Spinal cord (tissue), 10 donors: ENCODE results near the gene TMEM132E. TPM values are rescaled to one million over a fixed set of nuclear protein-coding genes. Genes with fewer than 3 reads are reported as not detected.

ENCODE experiments used
- DNase-seq, 6 donors: peaks; one replicate each; pipeline versions ENCODE4 v3.0.0 to v3.0.0-alpha.2; 2013 to 2015; ENCODE audit warnings: low spot score in 6 of 6, low read depth in 4 of 6
- H3K27ac ChIP-seq: one replicate; pipeline ENCODE4 v1.5.1; 2013; ENCODE audit warnings: low read depth, low read length, control low read depth
- H3K27me3 ChIP-seq: one replicate; pipeline ENCODE4 v1.6.1; 2013; ENCODE audit warnings: low read length; ENCODE audit not compliant: control insufficient read depth, insufficient read depth
- H3K36me3 ChIP-seq: one replicate; pipeline ENCODE4 v1.6.1; 2013; ENCODE audit warnings: low read length; ENCODE audit not compliant: control insufficient read depth, insufficient read depth
- H3K4me1 ChIP-seq: one replicate; pipeline ENCODE4 v1.6.1; 2013; ENCODE audit warnings: low read length; ENCODE audit not compliant: control insufficient read depth, insufficient read depth
- H3K4me3 ChIP-seq: one replicate; pipeline ENCODE4 v1.5.1; 2013; ENCODE audit warnings: low read depth, low read length, control low read depth
- H3K9me3 ChIP-seq: one replicate; pipeline ENCODE4 v1.6.1; 2013; ENCODE audit warnings: low read length; ENCODE audit not compliant: control insufficient read depth, insufficient read depth
- WGBS: methylation state at CpG from one replicate; pipeline ENCODE4 v1.1.5; 2013; ENCODE audit warnings: missing lambda C conversion rate; ENCODE audit not compliant: insufficient coverage; 5-methylcytosine and 5-hydroxymethylcytosine counted together
- polyA plus RNA-seq, 2 donors: library from polyadenylated mRNA; unstranded; fragments of 120-200 nt; gene quantifications; one replicate each; pipeline ENCODE4 v1.2.1, GENCODE V29; 2013; ENCODE audit not compliant: insufficient read length in 2 of 2
- total RNA-seq, 2 donors: library from RNA; depleted of rRNA in 1 of 2; stranded (reverse); fragments of 120-200 nt in 1 of 2; fragments of >200 nt in 1 of 2; gene quantifications; one replicate each; pipeline versions ENCODE4 v1.2.3 to v1.2.4, GENCODE V29; 2013 to 2014
- donor health status: healthy.

TMEM132E gene
- total and polyA plus RNA-seq, 4 donors: 6.2 to 28.4 (median 21.1) TPM

GRCh38 chr17:34675143-34675542 lies 95.8 kb downstream of the TMEM132E start:
- Histone ChIP-seq H3K27ac (no peak overlapping the region), H3K4me3 (no peak overlapping the region), H3K36me3 (no peaks in the 10 kb centered on the region), H3K27me3 (no peaks in the 10 kb centered on the region), H3K4me1 (peaks cover 4% of the 10 kb centered on the region), H3K9me3 (no peaks in the 10 kb centered on the region)
- DNase-seq: no peak

- no peak overlapping the region for H3K27ac ChIP-seq
- no peaks in the 10 kb centered on the region for H3K27me3 ChIP-seq
- no peaks in the 10 kb centered on the region for H3K36me3 ChIP-seq
- no peaks in the 10 kb centered on the region for H3K9me3 ChIP-seq
- H3K4me3 ChIP-seq: no peak overlapping the region
- H3K4me1 ChIP-seq: peaks cover 3% of the 10 kb centered on the region
- DNase-seq: no peak
- WGBS: 100% methylated on average over 1 of the region's 2 CpGs
These were observed 96.2 kb downstream of the TMEM132E start for GRCh38 chr17:34675605-34676004.

GRCh38 chr17:34680151-34680550 lies 100.8 kb downstream of the TMEM132E start:
- Histone ChIP-seq H3K27ac (no peak overlapping the region), H3K4me3 (no peak overlapping the region), H3K36me3 (no peaks in the 10 kb centered on the region), H3K4me1 (no peaks in the 10 kb centered on the region), H3K27me3 (peaks cover 2% of the 10 kb centered on the region), H3K9me3 (no peaks in the 10 kb centered on the region)
- no peak for DNase-seq
- WGBS: 100% methylated on average over 1 of the region's 1 CpG

- Histone ChIP-seq H3K4me3 (no peak overlapping the region), H3K27me3 (peaks cover 2% of the 10 kb centered on the region), H3K36me3 (no peaks in the 10 kb centered on the region), H3K9me3 (no peaks in the 10 kb centered on the region), H3K4me1 (no peaks in the 10 kb centered on the region), H3K27ac (no peak overlapping the region)
- DNase-seq: no peak
- WGBS: 72% methylated on average over 6 of the region's 6 CpGs
These were observed 102.9 kb downstream of the TMEM132E start for GRCh38 chr17:34682305-34682704.

- no peak overlapping the region for H3K27ac ChIP-seq
- H3K27me3 ChIP-seq: peaks cover 2% of the 10 kb centered on the region
- H3K4me1 ChIP-seq: no peaks in the 10 kb centered on the region
- no peak for DNase-seq
- no peak overlapping the region for H3K4me3 ChIP-seq
- WGBS: 71% methylated on average over 1 of the region's 2 CpGs
- H3K36me3 ChIP-seq: no peaks in the 10 kb centered on the region
- no peaks in the 10 kb centered on the region for H3K9me3 ChIP-seq
These were observed 104.0 kb downstream of the TMEM132E start for GRCh38 chr17:34683390-34683789.

Other genes starting within 250 kb of the TMEM132E start
- gene CCL13, start 223.1 kb upstream of the TMEM132E start, total RNA-seq: 1 to 10 TPM; 1.5 to 2.5 TPM
- gene CCL13, start 223.1 kb upstream of the TMEM132E start, polyA plus RNA-seq: under 1 TPM in 1 of 2 donors, not detected in 1; 0.38 TPM
- gene CCL1, start 216.3 kb upstream of the TMEM132E start, total RNA-seq: not detected
- gene CCL1, start 216.3 kb upstream of the TMEM132E start, polyA plus RNA-seq: not detected